GM12801 (cell line): Measurements from ENCODE around the gene TSC22D2.

Experiments used
- CTCF ChIP-seq: IDR thresholded peaks from one replicate; pipeline ENCODE4 v1.5.1; 2011; ENCODE audit warnings: control low read depth; ENCODE audit not compliant: insufficient read length; ENCODE audit errors: extremely low read depth

TSC22D2 gene

GRCh38 chr3:150408221-150409124 is at the start of gene TSC22D2:
Gene TSC22D2, plus strand, starts transcription at chr3:150408298. Its CDS starts 1,053 bp downstream, at chr3:150409351.
- no peak for TF ChIP-seq CTCF

- no peak for TF ChIP-seq CTCF
These were observed 48.7 kb upstream of the TSC22D2 start for GRCh38 chr3:150359381-150359780.

- no peak for TF ChIP-seq CTCF
These were observed 47.1 kb upstream of the TSC22D2 start for GRCh38 chr3:150360966-150361365.

- TF ChIP-seq CTCF = no peak
These were observed 45.4 kb upstream of the TSC22D2 start for GRCh38 chr3:150362515-150363302.

- TF ChIP-seq CTCF = no peak
These were observed 44.7 kb upstream of the TSC22D2 start for GRCh38 chr3:150363420-150363819.

GRCh38 chr3:150365132-150365604 is 42.9 kb upstream of the TSC22D2 start:
- no peak for TF ChIP-seq CTCF

GRCh38 chr3:150367757-150368156 is 40.3 kb upstream of the TSC22D2 start:
- TF ChIP-seq CTCF = no peak
